GM18517 (cell line): ENCODE measurements around the gene RNF208.
"Not testable (repeated sequence)": the region's sequence is repeated elsewhere in the genome, so short reads cannot be mapped to it uniquely, and the experiment has no call there.

Experiments used
- ATAC-seq: cut with Tn5 transposase; IDR thresholded peaks from one replicate; pipeline ENCODE4 v1.9.1; 2021; ENCODE audit warnings: mild to moderate bottlenecking, moderate library complexity; ENCODE audit not compliant: unreplicated experiment

RNF208 gene

GRCh38 chr9:137253717-137254623 is 31.9 kb upstream of the RNF208 start:
- ATAC-seq: no peak

GRCh38 chr9:137252555-137253506 is 30.8 kb upstream of the RNF208 start:
- no peak for ATAC-seq

GRCh38 chr9:137251490-137252268 is 29.6 kb upstream of the RNF208 start:
- ATAC-seq: no peak

GRCh38 chr9:137251194-137251461 is 29.1 kb upstream of the RNF208 start, which contains the start of gene STPG3:
Gene STPG3 (plus strand): TSS chr9:137251286. CDS start chr9:137251287, 1 bp downstream.
- ATAC-seq: no peak

- no peak for ATAC-seq
These were observed 28.5 kb upstream of the RNF208 start for GRCh38 chr9:137250329-137251193.

DNA sequence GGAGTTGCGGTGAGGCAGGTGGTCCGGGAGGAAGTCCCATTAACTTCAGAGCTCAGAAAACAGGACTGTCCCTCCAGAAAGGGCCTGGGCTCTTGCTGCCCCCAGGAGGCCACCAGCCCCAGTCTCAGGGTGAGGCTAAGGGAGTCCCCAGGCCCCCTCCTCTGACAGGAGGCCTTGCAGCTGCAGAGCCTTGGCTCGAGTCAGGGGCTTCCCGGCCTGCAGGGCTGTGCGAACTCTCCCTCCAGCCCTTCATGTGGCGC is 25.8 kb upstream of the RNF208 start:
- ATAC-seq: no peak

- ATAC-seq: no peak
These were observed 25.3 kb upstream of the RNF208 start for GRCh38 chr9:137247135-137247915.

DNA sequence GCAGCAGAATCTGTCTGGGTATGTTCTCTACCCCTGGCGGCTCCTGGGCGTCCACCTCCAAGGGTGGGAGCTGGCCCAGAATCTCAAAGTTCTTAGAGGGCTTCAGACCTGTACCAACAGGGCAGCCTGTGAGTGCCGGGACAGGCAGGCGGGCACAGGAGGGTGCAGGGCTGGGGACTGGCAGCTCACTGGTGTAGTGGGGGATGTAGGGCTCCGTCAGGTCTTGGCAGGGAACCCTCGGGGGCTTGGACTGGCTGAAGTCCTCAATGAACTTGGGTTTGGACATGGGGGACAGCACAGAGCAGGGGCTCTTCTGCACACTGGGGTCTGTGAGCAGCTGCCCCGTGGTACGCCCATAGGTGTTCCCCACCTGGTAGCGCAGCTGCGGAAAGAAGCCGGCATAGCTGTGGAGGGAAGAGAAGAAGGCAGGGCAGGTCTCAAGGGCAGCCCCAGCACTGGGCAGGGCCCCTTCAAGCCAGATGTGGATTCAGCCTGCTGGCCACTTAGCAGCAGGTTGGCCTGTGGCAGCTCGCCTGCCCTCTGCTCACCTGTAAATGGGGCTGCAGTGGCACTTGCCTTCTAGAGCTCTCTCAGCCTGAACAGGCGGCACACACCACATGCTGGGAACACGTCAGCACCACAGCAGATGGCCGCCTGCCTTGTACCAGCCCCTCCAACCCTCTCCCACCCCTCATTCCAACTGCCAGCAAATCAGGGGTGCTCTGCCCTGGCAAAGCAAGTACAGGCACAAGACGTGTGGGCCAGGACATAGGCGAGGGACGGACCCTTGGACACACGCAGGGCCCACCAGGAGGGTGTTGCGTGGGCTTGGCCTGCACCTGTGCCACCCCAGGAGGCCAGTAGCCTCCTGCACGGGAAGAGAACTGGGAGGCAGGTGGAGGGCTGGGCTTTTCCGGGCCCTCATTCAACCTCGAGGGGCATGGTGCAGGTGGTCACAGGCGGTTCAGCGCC is 23.7 kb upstream of the RNF208 start:
- no peak for ATAC-seq

DNA sequence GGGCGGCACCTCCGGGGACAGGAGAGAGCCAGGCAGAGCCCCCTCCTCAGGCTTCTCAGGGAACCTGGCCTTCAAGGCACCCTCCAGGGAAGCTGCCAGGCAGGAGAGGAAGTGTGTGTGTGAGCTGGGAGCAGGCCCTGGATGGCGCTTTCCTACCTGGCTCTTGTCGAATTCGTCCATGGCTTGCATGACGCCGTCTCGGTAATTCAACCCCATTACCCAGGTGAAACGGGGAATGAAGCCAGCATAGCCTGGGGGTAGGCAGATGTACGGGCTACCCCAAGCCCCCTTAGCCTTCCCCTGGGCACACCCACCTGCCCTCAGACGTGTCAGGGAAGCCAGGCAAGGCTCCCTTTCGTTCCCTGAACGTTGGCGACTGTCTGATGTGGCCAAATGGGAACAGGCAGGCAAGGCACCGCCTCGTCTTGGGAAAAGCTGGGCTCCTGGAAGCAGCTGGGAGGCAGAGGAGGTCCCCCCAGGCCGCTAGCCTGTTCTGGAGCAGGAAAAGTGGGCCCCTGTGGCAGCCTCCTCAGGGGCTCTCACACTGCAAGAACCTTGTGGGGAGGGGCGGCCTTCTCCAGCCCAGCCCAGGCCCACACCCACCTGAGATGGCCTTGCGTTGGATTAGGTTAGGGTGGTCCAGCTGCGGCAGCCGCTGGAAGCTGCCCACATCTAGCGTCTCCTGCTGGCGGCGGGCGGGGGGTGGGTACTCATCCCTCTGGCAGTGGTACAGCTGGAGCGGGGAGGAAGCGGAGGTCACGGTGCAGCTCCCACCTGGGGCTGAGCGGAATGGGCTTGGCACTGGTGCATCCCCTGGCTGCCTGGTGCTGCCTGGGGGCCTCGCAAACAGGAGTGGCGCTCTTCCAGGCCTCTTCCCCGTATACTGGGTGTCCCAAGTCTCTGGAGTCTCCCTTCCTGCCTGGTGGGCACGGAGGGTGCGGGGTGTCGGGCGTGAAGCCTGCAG is 22.7 kb upstream of the RNF208 start:
- no peak for ATAC-seq

GRCh38 chr9:137243626-137244485 is 21.8 kb upstream of the RNF208 start:
- ATAC-seq: no peak

GRCh38 chr9:137243266-137243625 is 21.2 kb upstream of the RNF208 start:
- not testable (repeated sequence) for ATAC-seq

DNA sequence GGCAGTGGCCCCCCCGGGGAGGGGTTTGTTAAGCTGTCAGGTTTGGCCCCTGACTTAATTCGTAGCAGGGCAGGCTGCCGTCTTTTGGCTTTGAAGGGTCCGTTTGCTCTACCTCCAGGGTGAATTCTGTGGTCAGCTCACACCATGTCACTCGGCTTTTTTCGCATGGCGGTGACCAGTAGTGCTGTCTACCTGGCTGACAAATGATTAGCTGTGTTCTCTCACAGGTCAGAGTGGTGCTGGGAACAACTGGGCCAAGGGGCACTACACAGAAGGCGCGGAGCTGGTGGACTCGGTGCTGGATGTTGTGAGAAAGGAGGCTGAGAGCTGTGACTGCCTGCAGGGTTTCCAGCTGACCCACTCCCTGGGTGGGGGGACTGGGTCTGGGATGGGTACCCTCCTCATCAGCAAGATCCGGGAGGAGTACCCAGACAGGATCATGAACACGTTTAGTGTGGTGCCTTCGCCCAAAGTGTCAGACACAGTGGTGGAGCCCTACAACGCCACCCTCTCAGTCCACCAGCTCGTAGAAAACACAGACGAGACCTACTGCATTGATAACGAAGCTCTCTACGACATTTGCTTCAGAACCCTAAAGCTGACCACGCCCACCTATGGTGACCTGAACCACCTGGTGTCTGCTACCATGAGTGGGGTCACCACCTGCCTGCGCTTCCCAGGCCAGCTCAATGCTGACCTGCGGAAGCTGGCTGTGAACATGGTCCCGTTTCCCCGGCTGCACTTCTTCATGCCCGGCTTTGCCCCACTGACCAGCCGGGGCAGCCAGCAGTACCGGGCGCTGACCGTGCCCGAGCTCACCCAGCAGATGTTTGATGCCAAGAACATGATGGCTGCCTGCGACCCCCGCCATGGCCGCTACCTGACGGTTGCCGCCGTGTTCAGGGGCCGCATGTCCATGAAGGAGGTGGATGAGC is 20.5 kb upstream of the RNF208 start:
- no peak for ATAC-seq

DNA sequence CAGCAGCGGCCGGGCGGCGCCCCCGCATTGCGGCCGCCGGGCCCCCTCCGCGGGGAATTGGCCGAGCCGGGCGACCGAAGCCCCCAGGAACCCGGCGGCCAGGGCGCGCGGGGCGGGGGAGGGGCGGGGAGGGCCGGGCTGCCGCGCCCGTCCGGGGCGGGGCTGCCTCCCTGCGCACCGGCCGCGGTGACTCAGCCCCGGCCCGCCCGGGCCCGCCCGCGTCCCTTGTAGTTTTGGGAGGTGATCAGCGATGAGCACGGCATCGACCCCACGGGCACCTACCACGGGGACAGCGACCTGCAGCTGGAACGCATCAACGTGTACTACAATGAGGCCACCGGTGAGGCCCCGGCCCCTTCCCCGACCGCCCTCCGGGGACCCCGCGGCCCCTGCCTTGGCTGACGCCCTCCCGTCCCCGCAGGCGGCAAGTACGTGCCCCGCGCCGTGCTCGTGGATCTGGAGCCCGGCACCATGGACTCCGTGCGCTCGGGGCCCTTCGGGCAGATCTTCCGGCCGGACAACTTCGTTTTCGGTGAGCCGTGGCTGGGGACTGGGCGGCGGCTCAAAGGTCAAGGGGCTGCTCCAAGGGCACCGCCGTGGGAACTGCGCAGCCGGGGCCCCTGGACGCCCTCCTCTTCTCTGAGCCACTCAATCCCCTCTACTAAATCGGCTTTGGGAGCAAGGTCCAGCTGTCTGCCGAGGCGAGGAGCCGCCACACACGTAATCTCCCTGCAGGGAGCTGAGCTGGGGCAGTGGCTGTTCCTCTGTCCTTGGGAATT is 19.6 kb upstream of the RNF208 start:
- no peak for ATAC-seq

- peak; percentile 76 for ATAC-seq
These were observed 18.9 kb upstream of the RNF208 start, which contains the start of gene TUBB4B for GRCh38 chr9:137240841-137241489. Gene TUBB4B (plus strand): TSS chr9:137241287. CDS start chr9:137241361, 74 bp downstream.
